IMR-90 (cell line): Measurements from ENCODE around the gene SKA2.

ENCODE experiments used
- CEBPB ChIP-seq: IDR thresholded peaks from 2 replicates; pipeline ENCODE4 v1.6.1; 2012; ENCODE audit warnings: low read depth, low read length, improper control_type of control experiment
- CTCF ChIP-seq: conservative IDR thresholded peaks from 2 replicates; pipeline ENCODE4 v1.5.1; 2012; ENCODE audit warnings: mild to moderate bottlenecking, low read depth, low read length, improper control_type of control experiment
- POLR2A ChIP-seq: IDR thresholded peaks from 2 replicates; pipeline ENCODE4 v1.6.1; 2012; ENCODE audit warnings: mild to moderate bottlenecking, low read depth, low read length
- RCOR1 ChIP-seq: IDR thresholded peaks from 2 replicates; pipeline ENCODE4 v1.6.1; 2012; ENCODE audit warnings: mild to moderate bottlenecking, low read length, improper control_type of control experiment; ENCODE audit not compliant: insufficient replicate concordance
- RFX5 ChIP-seq: IDR thresholded peaks from 2 replicates; pipeline ENCODE4 v1.8.0; 2012; ENCODE audit warnings: low read depth, mild to moderate bottlenecking, low read length, moderate library complexity
- SMC3 ChIP-seq: fragments of 150-350 bp; IDR thresholded peaks from 2 replicates; pipeline ENCODE4 v1.6.1; 2016; ENCODE audit warnings: low read depth, mild to moderate bottlenecking, antibody characterized with exemption, low read length, moderate library complexity

DNA sequence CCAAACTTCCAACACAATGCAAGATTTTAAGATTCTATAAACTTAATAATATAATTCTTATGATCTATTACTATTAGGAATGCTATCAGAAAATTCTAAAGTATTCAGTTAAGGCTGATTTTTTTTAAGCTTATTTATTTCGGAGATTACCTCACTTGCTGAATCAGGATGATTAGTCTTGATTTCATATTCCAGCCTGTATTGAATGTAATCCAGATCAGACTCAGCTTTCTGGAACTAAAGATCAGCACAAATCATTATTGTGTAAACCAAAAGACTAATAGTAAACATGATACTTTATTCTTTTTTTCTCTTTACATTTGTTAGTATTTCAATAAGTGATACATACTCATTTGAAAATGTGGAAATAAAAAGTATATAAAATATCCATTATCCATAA, 23.9 kb downstream of the SKA2 start:
- TF ChIP-seq POLR2A (no peak), CTCF (no peak), RCOR1 (no peak), RFX5 (no peak), CEBPB (no peak), SMC3 (no peak)
